ENCODE measurements around the gene ESCO1. TPM values are rescaled to one million over a fixed set of nuclear protein-coding genes. Genes with fewer than 3 reads are reported as not detected.

Gene ESCO1
- polyA plus RNA-seq, 2 of the 4 experiments (the other 2 are of a cell fraction) = 7.7 to 13.2 TPM

DNA sequence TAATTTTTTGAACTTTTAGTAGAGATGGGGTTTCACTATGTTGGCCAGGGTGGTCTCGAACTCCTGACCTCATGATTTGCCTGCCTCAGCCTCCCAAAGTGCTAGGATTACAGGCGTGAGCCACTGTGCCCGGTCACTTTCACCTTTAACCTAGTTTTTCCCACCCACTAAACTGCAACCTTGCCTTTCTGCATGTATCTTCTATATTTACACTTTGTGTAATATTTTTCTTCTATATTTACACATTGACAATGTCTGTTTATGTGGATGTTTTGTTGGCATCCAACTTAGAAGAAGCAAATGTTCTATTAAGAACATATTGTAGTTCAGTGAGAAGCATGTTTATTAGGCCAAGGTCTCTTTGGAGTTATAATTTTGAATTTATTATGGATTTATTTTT lies 38.3 kb upstream of the ESCO1 start:
- WGBS (ENCODE audit: missing lambda C conversion rate) = 62% methylated on average over 3 of the region's 3 CpGs
- TF ChIP-seq HOXA7 (CRISPR knock-in tag; IDR thresholded peaks at IDR 0.05) (no peak), RAD21 (conservative IDR thresholded peaks at IDR 0.05 in 1 of 2, IDR thresholded peaks at IDR 0.05 in 1 of 2) (no peak), POLR2AphosphoS2 (conservative IDR thresholded peaks at IDR 0.05; ENCODE audit: low read length) (no peak), CHD4 (IDR thresholded peaks at IDR 0.05; ENCODE audit: borderline replicate concordance) (no peak), SREBF2 (IDR thresholded peaks at IDR 0.05) (no peak), HOXB13 (CRISPR knock-in tag; IDR thresholded peaks at IDR 0.05; ENCODE audit: low read depth) (no peak)
- TF ChIP-seq, protein P1, sequence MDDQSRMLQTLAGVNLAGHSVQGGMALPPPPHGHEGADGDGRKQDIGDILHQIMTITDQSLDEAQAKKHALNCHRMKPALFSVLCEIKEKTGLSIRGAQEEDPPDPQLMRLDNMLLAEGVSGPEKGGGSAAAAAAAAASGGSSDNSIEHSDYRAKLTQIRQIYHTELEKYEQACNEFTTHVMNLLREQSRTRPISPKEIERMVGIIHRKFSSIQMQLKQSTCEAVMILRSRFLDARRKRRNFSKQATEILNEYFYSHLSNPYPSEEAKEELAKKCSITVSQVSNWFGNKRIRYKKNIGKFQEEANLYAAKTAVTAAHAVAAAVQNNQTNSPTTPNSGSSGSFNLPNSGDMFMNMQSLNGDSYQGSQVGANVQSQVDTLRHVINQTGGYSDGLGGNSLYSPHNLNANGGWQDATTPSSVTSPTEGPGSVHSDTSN (IDR thresholded peaks at IDR 0.05) = no peak
- H3K4me3 ChIP-seq = no peak overlapping the region
- CTCF ChIA-PET = no interaction called here
- FAIRE-seq (no peak), DNase-seq (ENCODE audit: low read depth in 1 of 2, low spot score in 1 of 2) (no peak), ATAC-seq (no peak)
- POLR2A ChIA-PET = interaction anchor here (0.7 kb wide), 1 partner anchor 193 kb away, joined by 5 read pairs; no protein-coding TSS in a partner anchor
- H3K27ac ChIP-seq = peak overlapping the region; percentile 25 to 62; a peak in 3 of 6 replicates
- H3K4me2 ChIP-seq = peak overlapping the region; percentile 60
- H3K9me3 ChIP-seq = no peaks in the 10 kb centered on the region
- peaks cover 20% of the 10 kb centered on the region for H3K4me1 ChIP-seq

DNA sequence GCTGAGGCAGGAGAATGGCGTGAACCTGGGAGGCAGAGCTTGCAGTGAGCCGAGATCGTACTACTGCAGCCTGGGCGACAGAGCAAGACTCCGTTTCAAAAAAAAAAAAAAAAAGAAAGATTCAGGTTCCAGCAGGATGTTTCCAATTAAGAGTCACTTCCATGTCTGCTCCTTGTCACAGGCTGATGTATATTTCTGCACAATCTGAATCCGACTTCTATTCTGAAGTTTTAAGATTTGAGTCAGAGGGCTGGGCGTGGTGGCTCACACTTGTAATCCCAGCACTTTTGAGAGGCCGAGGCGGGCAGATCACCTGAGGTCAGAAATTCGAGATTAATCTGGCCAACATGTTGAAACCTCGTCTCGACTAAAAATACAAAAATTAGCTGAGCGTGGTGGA lies 36.3 kb upstream of the ESCO1 start:
- Histone ChIP-seq H3K4me1 (peaks cover 20% of the 10 kb centered on the region), H3K27ac (no peak overlapping the region), H3K4me3 (no peak overlapping the region), H3K4me2 (no peak overlapping the region), H3K9me3 (no peaks in the 10 kb centered on the region)
- TF ChIP-seq BHLHE40 (IDR thresholded peaks at IDR 0.05; ENCODE audit: low read depth, low read length) = no peak
- TF ChIP-seq, protein P2, sequence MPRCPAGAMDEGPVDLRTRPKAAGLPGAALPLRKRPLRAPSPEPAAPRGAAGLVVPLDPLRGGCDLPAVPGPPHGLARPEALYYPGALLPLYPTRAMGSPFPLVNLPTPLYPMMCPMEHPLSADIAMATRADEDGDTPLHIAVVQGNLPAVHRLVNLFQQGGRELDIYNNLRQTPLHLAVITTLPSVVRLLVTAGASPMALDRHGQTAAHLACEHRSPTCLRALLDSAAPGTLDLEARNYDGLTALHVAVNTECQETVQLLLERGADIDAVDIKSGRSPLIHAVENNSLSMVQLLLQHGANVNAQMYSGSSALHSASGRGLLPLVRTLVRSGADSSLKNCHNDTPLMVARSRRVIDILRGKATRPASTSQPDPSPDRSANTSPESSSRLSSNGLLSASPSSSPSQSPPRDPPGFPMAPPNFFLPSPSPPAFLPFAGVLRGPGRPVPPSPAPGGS (IDR thresholded peaks at IDR 0.05) = no peak
- TF ChIP-seq RCOR1 (IDR thresholded peaks at IDR 0.05; ENCODE audit: low read depth, low read length) = no peak
- no peak for TF ChIP-seq EHF (CRISPR knock-in tag; IDR thresholded peaks at IDR 0.05)
- TF ChIP-seq HDAC2 (IDR thresholded peaks at IDR 0.05) = no peak
- TF ChIP-seq HOXB13 (CRISPR knock-in tag; IDR thresholded peaks at IDR 0.05; ENCODE audit: low read depth) = no peak
- no peak for TF ChIP-seq RNF2 (IDR thresholded peaks at IDR 0.05; ENCODE audit: borderline replicate concordance, low read depth)
- no peak for TF ChIP-seq EP300 (IDR thresholded peaks at IDR 0.05)
- TF ChIP-seq, protein P3, sequence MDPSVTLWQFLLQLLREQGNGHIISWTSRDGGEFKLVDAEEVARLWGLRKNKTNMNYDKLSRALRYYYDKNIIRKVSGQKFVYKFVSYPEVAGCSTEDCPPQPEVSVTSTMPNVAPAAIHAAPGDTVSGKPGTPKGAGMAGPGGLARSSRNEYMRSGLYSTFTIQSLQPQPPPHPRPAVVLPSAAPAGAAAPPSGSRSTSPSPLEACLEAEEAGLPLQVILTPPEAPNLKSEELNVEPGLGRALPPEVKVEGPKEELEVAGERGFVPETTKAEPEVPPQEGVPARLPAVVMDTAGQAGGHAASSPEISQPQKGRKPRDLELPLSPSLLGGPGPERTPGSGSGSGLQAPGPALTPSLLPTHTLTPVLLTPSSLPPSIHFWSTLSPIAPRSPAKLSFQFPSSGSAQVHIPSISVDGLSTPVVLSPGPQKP (IDR thresholded peaks at IDR 0.05; ENCODE audit: low read depth, low read length) = no peak
- DNase-seq (ENCODE audit: low read depth in 1 of 2, low spot score in 1 of 2) = no peak
- 88% methylated on average over 13 of the region's 13 CpGs for WGBS (ENCODE audit: missing lambda C conversion rate)
- CTCF ChIA-PET = interaction anchor here (0.7 to 1.3 kb wide), 2 partner anchors 17 to 84 kb away, joined by 3 to 5 read pairs; no protein-coding TSS in a partner anchor
- FAIRE-seq = no peak
- POLR2A ChIA-PET = no interaction called here
- no peak for ATAC-seq

DNA sequence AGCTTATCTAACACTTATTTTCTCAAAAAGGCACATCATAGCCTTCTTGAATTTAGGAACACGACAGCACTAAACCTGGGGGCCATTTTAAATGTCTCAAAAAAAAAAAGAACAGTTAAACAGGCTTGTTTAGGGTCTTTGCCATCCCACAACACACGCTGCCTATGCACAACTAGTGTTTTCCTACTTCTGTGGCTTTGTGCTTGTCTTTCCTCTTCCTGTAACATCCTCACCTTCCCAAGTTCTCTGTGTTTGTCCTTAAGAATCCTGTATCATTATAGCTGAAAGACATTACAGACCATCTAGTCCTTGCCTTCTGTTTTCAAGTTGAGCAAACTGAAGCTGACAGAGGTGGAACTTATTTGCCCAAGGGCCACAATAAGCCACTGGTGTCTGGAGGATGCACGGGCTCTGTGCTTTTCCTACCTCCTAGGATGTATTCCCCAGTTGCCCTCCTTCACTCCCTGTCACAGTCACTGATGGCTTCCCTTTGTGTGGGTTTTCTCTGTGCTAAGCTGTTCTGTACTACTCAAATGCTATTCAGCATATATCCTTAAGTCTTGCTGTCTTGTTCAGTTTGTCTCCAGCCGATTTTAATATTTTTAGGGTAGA lies 34.2 kb upstream of the ESCO1 start:
- TF ChIP-seq EHMT2 (IDR thresholded peaks at IDR 0.05; ENCODE audit: low read depth) (no peak), NFE2L2 (conservative IDR thresholded peaks at IDR 0.05; ENCODE audit: low read length) (no peak), KDM1A (IDR thresholded peaks at IDR 0.05; ENCODE audit: low read depth) (no peak), TFCP2L1 (CRISPR knock-in tag; IDR thresholded peaks at IDR 0.05) (no peak)
- no peak overlapping the region for H3K4me2 ChIP-seq
- H3K27ac ChIP-seq = no peak overlapping the region
- ChIA-PET POLR2A (no interaction called here), CTCF (interaction anchor here (0.5 to 1.9 kb wide), 3 partner anchors 22 to 128 kb away, joined by 3 to 7 read pairs (median 4); partner anchors contain the start of gene ESCO1)
- ATAC-seq (peak in 1 of 2 experiments; percentile 12; a peak in 1 of 6 replicates), DNase-seq (ENCODE audit: low read depth in 1 of 2, low spot score in 1 of 2) (no peak), FAIRE-seq (no peak)
- 87% methylated on average over 4 of the region's 4 CpGs for WGBS (ENCODE audit: missing lambda C conversion rate)
- no peaks in the 10 kb centered on the region for H3K9me3 ChIP-seq
- H3K4me1 ChIP-seq = peaks cover 20% of the 10 kb centered on the region
- no peak overlapping the region for H3K4me3 ChIP-seq

All from A549 (cell line).